Thyroid gland (tissue), 4 donors: ENCODE results near the gene TGM1.

Experiments used
- POLR2A ChIP-seq, 2 donors: fragments of 450-650 bp; IDR thresholded peaks; one replicate each; pipeline ENCODE4 v1.6.1; 2017; ENCODE audit warnings: antibody characterized with exemption in 2 of 2, mild to moderate bottlenecking in 2 of 2, moderate library complexity in 1 of 2
- TF ChIP-seq, protein P1 (sequence below), 6 experiments: fragments of 200-600 bp in 3 of 6; fragments of 450-650 bp in 3 of 6; sonication (generic) in 3 of 6; IDR thresholded peaks; one replicate each; pipeline ENCODE4 v1.5.1; 2016 to 2019; ENCODE audit warnings: antibody characterized with exemption in 6 of 6, mild to moderate bottlenecking in 2 of 6, inconsistent platforms in 1 of 6, moderate library complexity in 1 of 6

DNA sequence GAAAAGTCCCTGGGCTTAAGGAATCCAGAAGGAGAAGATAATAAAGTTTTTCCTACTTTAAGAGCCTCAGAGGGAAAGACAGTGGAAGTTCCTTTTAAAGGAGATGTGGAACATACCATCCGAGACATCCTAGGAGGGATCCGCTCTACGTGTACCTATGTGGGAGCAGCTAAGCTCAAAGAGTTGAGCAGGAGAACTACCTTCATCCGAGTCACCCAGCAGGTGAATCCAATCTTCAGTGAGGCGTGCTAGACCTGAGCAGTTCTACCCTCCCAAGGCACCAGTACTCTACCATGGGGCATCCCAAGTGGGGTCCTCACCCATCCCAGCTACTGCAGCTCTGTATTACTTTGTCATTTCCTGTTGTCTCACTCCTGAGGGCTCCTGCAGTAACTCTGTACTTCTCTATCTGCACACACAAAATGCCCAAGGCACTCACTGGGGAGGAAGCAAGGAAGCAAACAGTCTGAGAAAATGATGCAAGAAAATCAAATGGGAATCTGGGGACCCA is 24.4 kb downstream of the TGM1 start:
- TF ChIP-seq POLR2A (IDR thresholded peaks at IDR 0.05): no peak
- TF ChIP-seq, protein P1, sequence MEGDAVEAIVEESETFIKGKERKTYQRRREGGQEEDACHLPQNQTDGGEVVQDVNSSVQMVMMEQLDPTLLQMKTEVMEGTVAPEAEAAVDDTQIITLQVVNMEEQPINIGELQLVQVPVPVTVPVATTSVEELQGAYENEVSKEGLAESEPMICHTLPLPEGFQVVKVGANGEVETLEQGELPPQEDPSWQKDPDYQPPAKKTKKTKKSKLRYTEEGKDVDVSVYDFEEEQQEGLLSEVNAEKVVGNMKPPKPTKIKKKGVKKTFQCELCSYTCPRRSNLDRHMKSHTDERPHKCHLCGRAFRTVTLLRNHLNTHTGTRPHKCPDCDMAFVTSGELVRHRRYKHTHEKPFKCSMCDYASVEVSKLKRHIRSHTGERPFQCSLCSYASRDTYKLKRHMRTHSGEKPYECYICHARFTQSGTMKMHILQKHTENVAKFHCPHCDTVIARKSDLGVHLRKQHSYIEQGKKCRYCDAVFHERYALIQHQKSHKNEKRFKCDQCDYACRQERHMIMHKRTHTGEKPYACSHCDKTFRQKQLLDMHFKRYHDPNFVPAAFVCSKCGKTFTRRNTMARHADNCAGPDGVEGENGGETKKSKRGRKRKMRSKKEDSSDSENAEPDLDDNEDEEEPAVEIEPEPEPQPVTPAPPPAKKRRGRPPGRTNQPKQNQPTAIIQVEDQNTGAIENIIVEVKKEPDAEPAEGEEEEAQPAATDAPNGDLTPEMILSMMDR (IDR thresholded peaks at IDR 0.05): no peak
